Stomach (tissue), 4 donors: Measurements from ENCODE around the gene VPS72.
"Not testable (repeated sequence)": the region's sequence is repeated elsewhere in the genome, so short reads cannot be mapped to it uniquely, and the experiment has no call there.

Experiments
- POLR2A ChIP-seq, 4 donors: fragments of 450-650 bp; IDR thresholded peaks; one replicate each; pipeline ENCODE4 v1.6.1; 2016; ENCODE audit warnings: antibody characterized with exemption in 4 of 4, control low read depth in 2 of 4, mild to moderate bottlenecking in 1 of 4, moderate library complexity in 1 of 4
- POLR2AphosphoS5 ChIP-seq, 3 donors: sonication (generic); formaldehyde crosslinking; IDR thresholded peaks; one replicate each; pipeline ENCODE4 v1.6.1; 2016; ENCODE audit warnings: antibody characterized with exemption in 3 of 3

- TF ChIP-seq POLR2A, POLR2AphosphoS5 (IDR thresholded peaks at IDR 0.05): not testable (repeated sequence)
Observed at GRCh38 chr1:151188667-151189066, 1.3 kb downstream of the VPS72 start.
